Coronary artery (tissue), 2 donors: ENCODE measurements around the gene SEPTIN12.
A peak's percentile ranks its signal among the peaks of the same experiment; 100 is the strongest.

Source experiments
- DNase-seq: peaks from one replicate; pipeline ENCODE4 v3.0.0-alpha.2; 2017; ENCODE audit warnings: low spot score
- H3K27ac ChIP-seq, 2 donors: fragments of 200-600 bp; sonication (generic); one replicate each; pipeline ENCODE4 v1.5.1; 2016 to 2019
- H3K4me3 ChIP-seq: fragments of 200-600 bp; sonication (generic); 2 replicates; pipeline ENCODE4 v1.5.1; 2016; ENCODE audit warnings: mild to moderate bottlenecking, moderate library complexity
- CTCF ChIP-seq: fragments of 200-600 bp; sonication (generic); IDR thresholded peaks from one replicate; pipeline ENCODE4 v1.5.1; 2019; ENCODE audit warnings: antibody characterized with exemption

SEPTIN12 gene

GRCh38 chr16:4736546-4736945 lies 51.6 kb downstream of the SEPTIN12 start:
- DNase-seq = no peak
- Histone ChIP-seq H3K27ac (no peak overlapping the region), H3K4me3 (no peak overlapping the region)
- TF ChIP-seq CTCF = no peak

GRCh38 chr16:4734730-4735535 lies 53.2 kb downstream of the SEPTIN12 start:
- H3K4me3 ChIP-seq = peak overlapping the region; percentile 83
- peak; percentile 89 for DNase-seq
- peak overlapping the region; percentile 39 to 90 for H3K27ac ChIP-seq
- no peak for TF ChIP-seq CTCF

DNA sequence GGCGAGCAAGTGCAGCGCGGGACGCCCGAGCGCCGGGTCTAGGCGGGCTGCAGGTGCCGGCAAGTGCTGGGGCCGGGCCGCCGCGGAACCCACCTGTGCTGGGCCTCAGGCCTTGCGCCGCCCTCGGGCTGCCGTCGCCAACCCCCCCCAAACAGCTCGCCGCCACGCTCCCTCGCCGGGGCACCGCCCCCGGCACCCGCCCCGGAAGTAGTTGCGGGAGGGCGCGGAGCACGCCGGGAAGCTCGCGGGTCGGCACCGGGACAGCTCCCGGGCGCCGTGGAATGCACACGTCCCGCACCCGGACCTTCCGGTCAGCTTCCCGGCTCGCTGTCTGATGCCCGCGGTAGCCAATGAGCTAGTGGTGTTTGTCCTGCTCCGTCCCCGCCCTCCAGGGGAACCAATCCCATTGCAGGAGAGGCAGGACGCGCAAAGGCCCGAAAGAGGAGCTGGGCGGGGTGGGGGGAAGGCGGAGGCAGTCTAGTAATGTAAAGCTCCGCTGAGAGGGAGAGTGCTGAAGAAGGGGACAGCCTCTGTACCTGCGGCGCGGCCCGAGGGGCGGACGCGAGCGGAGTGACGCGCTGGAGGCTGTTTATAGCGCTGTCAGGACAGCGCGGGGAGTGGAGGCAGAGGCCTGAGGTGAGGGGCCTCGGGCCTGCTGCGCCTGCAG lies 53.9 kb downstream of the SEPTIN12 start, which contains the start of the genes ANKS3 and DNAAF8:
ANKS3 (minus strand) TSS at position 209 of the 667 bp plus-strand sequence. CDS start 4,122 bp downstream, outside the sequence.
DNAAF8 (plus strand) TSS at position 475 of the 667 bp plus-strand sequence. CDS start 1,978 bp downstream, outside the sequence.
- TF ChIP-seq CTCF = no peak
- DNase-seq = peak; percentile 98
- peak within 1 kb of the TSS; percentile 83 for H3K4me3 ChIP-seq
- peak within 1 kb of the TSS; percentile 39 to 90 for H3K27ac ChIP-seq

DNA sequence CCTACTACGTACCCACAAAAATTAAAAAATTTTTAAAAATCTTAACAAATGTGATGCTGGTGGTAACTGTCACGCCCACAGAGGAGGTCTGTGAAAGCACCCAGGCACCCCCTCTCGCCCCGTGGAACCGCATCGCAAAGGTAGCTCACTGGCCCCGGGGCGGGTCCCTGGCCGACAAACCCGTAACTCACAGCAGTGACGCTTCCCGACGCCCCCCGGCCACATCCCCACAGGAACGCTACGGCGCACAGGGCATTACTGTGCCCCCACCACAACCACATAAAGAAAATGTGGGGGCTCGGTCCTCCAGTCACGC lies 54.4 kb downstream of the SEPTIN12 start:
- peak overlapping the region; percentile 29 to 90 for H3K27ac ChIP-seq
- no peak for TF ChIP-seq CTCF
- DNase-seq = no peak
- H3K4me3 ChIP-seq = peak overlapping the region; percentile 83

- Histone ChIP-seq H3K4me3 (peak overlapping the region; percentile 83), H3K27ac (peak overlapping the region in 1 of 2 donors; percentile 29)
- TF ChIP-seq CTCF = no peak
- DNase-seq = no peak
Measured at GRCh38 chr16:4733211-4733742, 54.9 kb downstream of the SEPTIN12 start.

DNA sequence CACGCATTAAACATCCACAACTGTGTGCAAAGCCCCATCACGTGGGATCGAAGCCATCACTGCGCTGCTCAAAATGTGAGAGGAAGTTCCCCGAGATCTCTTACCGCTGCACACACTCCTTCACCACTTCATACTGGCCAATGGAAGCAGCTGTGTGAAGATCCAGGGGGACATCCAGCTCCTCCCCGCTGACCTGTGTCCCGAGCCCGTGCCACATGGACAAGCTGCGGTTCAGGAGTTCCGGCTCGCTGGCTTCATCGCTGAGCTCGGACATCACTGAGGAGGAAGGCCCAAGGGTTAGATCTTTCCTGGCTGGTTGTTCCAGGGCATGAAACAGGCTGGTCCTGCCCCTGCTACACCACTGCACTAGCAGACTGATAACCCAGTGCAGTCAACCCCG lies 58.3 kb downstream of the SEPTIN12 start:
- H3K4me3 ChIP-seq = no peak overlapping the region
- no peak for TF ChIP-seq CTCF
- DNase-seq = no peak
- no peak overlapping the region for H3K27ac ChIP-seq
